Measurements from ENCODE around the gene CPM. TPM values are rescaled to one million over a fixed set of nuclear protein-coding genes. Genes with fewer than 3 reads are reported as not detected.

CPM gene
- total and polyA plus RNA-seq, 7 experiments from 2014 or later = 0.06 to 5.9 (median 1.8) TPM

- Mint-ChIP-seq H3K27ac (no peak overlapping the region), H3K36me3 (peaks cover 0 to 6% (median 0%) of the 10 kb centered on the region in 5 donors), H3K4me1 (peaks cover 0 to 8% (median 0%) of the 10 kb centered on the region in 7 donors), H3K4me3 (no peak overlapping the region), H3K27me3 (peaks cover 0 to 6% (median 0%) of the 10 kb centered on the region in 5 donors), H3K9me3 (no peaks in the 10 kb centered on the region)
- ATAC-seq (no peak), DNase-seq (no peak)
- no peak overlapping the region for H3K4me3 ChIP-seq (ENCODE audit: low read length)
- H3K9me3 ChIP-seq (ENCODE audit: control insufficient read depth in 2 of 3, low read length in 3 of 3) = no peaks in the 10 kb centered on the region
- H3K36me3 ChIP-seq (ENCODE audit: control insufficient read depth in 2 of 3, insufficient read depth in 3 of 3, low read length in 3 of 3) = no peaks in the 10 kb centered on the region
- H3K27ac ChIP-seq (ENCODE audit: low read depth, low read length) = no peak overlapping the region
- ChIA-PET CTCF (no interaction called here), POLR2A (no interaction called here)
- no peaks in the 10 kb centered on the region for H3K27me3 ChIP-seq (ENCODE audit: control insufficient read depth in 2 of 2, insufficient read depth in 2 of 2, low read length in 2 of 2)
- H3K4me1 ChIP-seq (ENCODE audit: control insufficient read depth in 2 of 2, insufficient read depth in 2 of 2, low read length in 2 of 2) = no peaks in the 10 kb centered on the region
- intact Hi-C loops (cut with micrococcal nuclease) = loop anchor here in 1 of 2 donors (10.0 kb wide), 1 partner anchor 64 kb away; the partner anchor contains the start of gene CPM
These were observed 62.5 kb downstream of the CPM start for GRCh38 chr12:68870443-68870842.

- H3K27me3 ChIP-seq (ENCODE audit: control insufficient read depth in 2 of 2, insufficient read depth in 2 of 2, low read length in 2 of 2) = no peaks in the 10 kb centered on the region
- CTCF ChIA-PET = no interaction called here
- peaks cover 0 to 10% (median 0%) of the 10 kb centered on the region in 7 donors for H3K4me1 Mint-ChIP-seq
- ATAC-seq = no peak
- H3K36me3 ChIP-seq (ENCODE audit: control insufficient read depth in 2 of 3, insufficient read depth in 3 of 3, low read length in 3 of 3) = no peaks in the 10 kb centered on the region
- POLR2A ChIA-PET = no interaction called here
- no peak overlapping the region for H3K27ac Mint-ChIP-seq
- no peak overlapping the region for H3K4me3 Mint-ChIP-seq
- H3K27me3 Mint-ChIP-seq = peaks cover 0 to 6% (median 0%) of the 10 kb centered on the region in 5 donors
- no peak for DNase-seq
- no peak overlapping the region for H3K4me3 ChIP-seq (ENCODE audit: low read length)
- intact Hi-C loops (cut with micrococcal nuclease) = loop anchor here in 1 of 2 donors (10.0 kb wide), 1 partner anchor 65 kb away; the partner anchor contains the start of gene CPM
- no peaks in the 10 kb centered on the region for H3K9me3 Mint-ChIP-seq
- H3K9me3 ChIP-seq (ENCODE audit: control insufficient read depth in 2 of 3, low read length in 3 of 3) = no peaks in the 10 kb centered on the region
- H3K36me3 Mint-ChIP-seq = peaks cover 0 to 6% (median 0%) of the 10 kb centered on the region in 5 donors
- H3K4me1 ChIP-seq (ENCODE audit: control insufficient read depth in 2 of 2, insufficient read depth in 2 of 2, low read length in 2 of 2) = no peaks in the 10 kb centered on the region
- no peak overlapping the region for H3K27ac ChIP-seq (ENCODE audit: low read depth, low read length)
These were observed 63.0 kb downstream of the CPM start for GRCh38 chr12:68870011-68870410.

GRCh38 chr12:68868043-68868790 lies 64.8 kb downstream of the CPM start:
- CTCF ChIA-PET = no interaction called here
- intact Hi-C loops (cut with micrococcal nuclease) = loop anchor here in 1 of 2 donors (10.0 kb wide), 1 partner anchor 387 kb away; no protein-coding TSS in a partner anchor
- no peaks in the 10 kb centered on the region for H3K27me3 Mint-ChIP-seq

GRCh38 chr12:68867606-68868005 lies 65.4 kb downstream of the CPM start:
- intact Hi-C loops (cut with micrococcal nuclease) = loop anchor here in 1 of 2 donors (10.0 kb wide), 1 partner anchor 387 kb away; no protein-coding TSS in a partner anchor
- POLR2A ChIA-PET = no interaction called here
- no peak overlapping the region for H3K27ac Mint-ChIP-seq
- peaks cover 0 to 16% (median 0%) of the 10 kb centered on the region in 7 donors for H3K4me1 Mint-ChIP-seq
- DNase-seq (no peak), ATAC-seq (no peak)
- H3K9me3 ChIP-seq (ENCODE audit: control insufficient read depth in 2 of 3, low read length in 3 of 3) = no peaks in the 10 kb centered on the region
- no peak overlapping the region for H3K27ac ChIP-seq (ENCODE audit: low read depth, low read length)
- no peaks in the 10 kb centered on the region for H3K36me3 ChIP-seq (ENCODE audit: control insufficient read depth in 2 of 3, insufficient read depth in 3 of 3, low read length in 3 of 3)
- H3K36me3 Mint-ChIP-seq = peaks cover 0 to 4% (median 0%) of the 10 kb centered on the region in 5 donors
- no peaks in the 10 kb centered on the region for H3K27me3 Mint-ChIP-seq
- no peak overlapping the region for H3K4me3 Mint-ChIP-seq
- no peaks in the 10 kb centered on the region for H3K27me3 ChIP-seq (ENCODE audit: control insufficient read depth in 2 of 2, insufficient read depth in 2 of 2, low read length in 2 of 2)
- H3K4me3 ChIP-seq (ENCODE audit: low read length) = no peak overlapping the region
- no peaks in the 10 kb centered on the region for H3K4me1 ChIP-seq (ENCODE audit: control insufficient read depth in 2 of 2, insufficient read depth in 2 of 2, low read length in 2 of 2)
- H3K9me3 Mint-ChIP-seq = no peaks in the 10 kb centered on the region
- CTCF ChIA-PET = no interaction called here

More at GRCh38 chr12:68868043-68868790, 64.8 kb downstream of the CPM start:
- no peaks in the 10 kb centered on the region for H3K36me3 ChIP-seq (ENCODE audit: control insufficient read depth in 2 of 3, insufficient read depth in 3 of 3, low read length in 3 of 3)
- H3K9me3 ChIP-seq (ENCODE audit: control insufficient read depth in 2 of 3, low read length in 3 of 3) = no peaks in the 10 kb centered on the region
- no peak overlapping the region for H3K4me3 Mint-ChIP-seq
- no peak for DNase-seq
- no peak overlapping the region for H3K27ac Mint-ChIP-seq
- H3K27me3 ChIP-seq (ENCODE audit: control insufficient read depth in 2 of 2, insufficient read depth in 2 of 2, low read length in 2 of 2) = no peaks in the 10 kb centered on the region
- H3K4me1 ChIP-seq (ENCODE audit: control insufficient read depth in 2 of 2, insufficient read depth in 2 of 2, low read length in 2 of 2) = no peaks in the 10 kb centered on the region
- H3K4me1 Mint-ChIP-seq = peaks cover 0 to 16% (median 0%) of the 10 kb centered on the region in 7 donors
- POLR2A ChIA-PET = no interaction called here
- H3K9me3 Mint-ChIP-seq = no peaks in the 10 kb centered on the region
- no peak for ATAC-seq
- H3K36me3 Mint-ChIP-seq = peaks cover 0 to 4% (median 0%) of the 10 kb centered on the region in 5 donors
- H3K4me3 ChIP-seq (ENCODE audit: low read length) = no peak overlapping the region
- no peak overlapping the region for H3K27ac ChIP-seq (ENCODE audit: low read depth, low read length)

- H3K9me3 Mint-ChIP-seq = no peaks in the 10 kb centered on the region
- ChIA-PET CTCF (interaction anchor here (0.8 kb wide), 1 partner anchor 1006 kb away, joined by 3 read pairs; no protein-coding TSS in a partner anchor), POLR2A (no interaction called here)
- H3K4me3 ChIP-seq (ENCODE audit: low read length) = no peak overlapping the region
- H3K9me3 ChIP-seq (ENCODE audit: control insufficient read depth in 2 of 3, low read length in 3 of 3) = no peaks in the 10 kb centered on the region
- H3K27ac Mint-ChIP-seq = no peak overlapping the region
- ATAC-seq = no peak
- H3K27ac ChIP-seq (ENCODE audit: low read depth, low read length) = no peak overlapping the region
- H3K36me3 Mint-ChIP-seq = peaks cover 0 to 4% (median 0%) of the 10 kb centered on the region in 5 donors
- H3K4me1 Mint-ChIP-seq = peaks cover 0 to 16% (median 0%) of the 10 kb centered on the region in 7 donors
- no peaks in the 10 kb centered on the region for H3K36me3 ChIP-seq (ENCODE audit: control insufficient read depth in 2 of 3, insufficient read depth in 3 of 3, low read length in 3 of 3)
- intact Hi-C loops (cut with micrococcal nuclease) = loop anchor here in 1 of 2 donors (10.0 kb wide), 1 partner anchor 388 kb away; no protein-coding TSS in a partner anchor
- H3K27me3 Mint-ChIP-seq = no peaks in the 10 kb centered on the region
- no peak for DNase-seq
- no peak overlapping the region for H3K4me3 Mint-ChIP-seq
- H3K4me1 ChIP-seq (ENCODE audit: control insufficient read depth in 2 of 2, insufficient read depth in 2 of 2, low read length in 2 of 2) = no peaks in the 10 kb centered on the region
- H3K27me3 ChIP-seq (ENCODE audit: control insufficient read depth in 2 of 2, insufficient read depth in 2 of 2, low read length in 2 of 2) = no peaks in the 10 kb centered on the region
These were observed 66.0 kb downstream of the CPM start for GRCh38 chr12:68866950-68867349.

- ChIA-PET POLR2A (no interaction called here), CTCF (no interaction called here)
- Mint-ChIP-seq H3K9me3 (no peaks in the 10 kb centered on the region), H3K4me3 (no peak overlapping the region), H3K27ac (peak overlapping the region in 2 of 9 donors; percentile 3 to 17), H3K4me1 (peaks cover 0 to 9% (median 0%) of the 10 kb centered on the region in 7 donors), H3K36me3 (no peaks in the 10 kb centered on the region), H3K27me3 (peaks cover 0 to 5% (median 0%) of the 10 kb centered on the region in 5 donors)
- Histone ChIP-seq H3K27ac (ENCODE audit: low read depth, low read length) (no peak overlapping the region), H3K4me3 (ENCODE audit: low read length) (no peak overlapping the region), H3K9me3 (ENCODE audit: control insufficient read depth in 2 of 3, low read length in 3 of 3) (no peaks in the 10 kb centered on the region), H3K36me3 (ENCODE audit: control insufficient read depth in 2 of 3, insufficient read depth in 3 of 3, low read length in 3 of 3) (no peaks in the 10 kb centered on the region), H3K4me1 (ENCODE audit: control insufficient read depth in 2 of 2, insufficient read depth in 2 of 2, low read length in 2 of 2) (no peaks in the 10 kb centered on the region), H3K27me3 (ENCODE audit: control insufficient read depth in 2 of 2, insufficient read depth in 2 of 2, low read length in 2 of 2) (no peaks in the 10 kb centered on the region)
- DNase-seq (no peak), ATAC-seq (no peak)
- intact Hi-C loops (cut with micrococcal nuclease) = loop anchor here in 1 of 2 donors (10.0 kb wide), 1 partner anchor 389 kb away; no protein-coding TSS in a partner anchor
These were observed 67.4 kb downstream of the CPM start for GRCh38 chr12:68865399-68866164.
